ENCODE results near the gene WSCD2.

GRCh38 chr12:108298761-108299275, 169.7 kb downstream of the WSCD2 start:
- TF ChIP-seq CTCF (IDR thresholded peaks at IDR 0.05) (no peak), POLR2A (IDR thresholded peaks at IDR 0.05) (no peak)
